Measurements from ENCODE around the gene SLC16A3. TPM values are rescaled to one million over a fixed set of nuclear protein-coding genes. Genes with fewer than 3 reads are reported as not detected.

The SLC16A3 gene
- total and polyA plus RNA-seq, 2 donors from 2014 or later = 28.8 to 85.7 TPM

DNA sequence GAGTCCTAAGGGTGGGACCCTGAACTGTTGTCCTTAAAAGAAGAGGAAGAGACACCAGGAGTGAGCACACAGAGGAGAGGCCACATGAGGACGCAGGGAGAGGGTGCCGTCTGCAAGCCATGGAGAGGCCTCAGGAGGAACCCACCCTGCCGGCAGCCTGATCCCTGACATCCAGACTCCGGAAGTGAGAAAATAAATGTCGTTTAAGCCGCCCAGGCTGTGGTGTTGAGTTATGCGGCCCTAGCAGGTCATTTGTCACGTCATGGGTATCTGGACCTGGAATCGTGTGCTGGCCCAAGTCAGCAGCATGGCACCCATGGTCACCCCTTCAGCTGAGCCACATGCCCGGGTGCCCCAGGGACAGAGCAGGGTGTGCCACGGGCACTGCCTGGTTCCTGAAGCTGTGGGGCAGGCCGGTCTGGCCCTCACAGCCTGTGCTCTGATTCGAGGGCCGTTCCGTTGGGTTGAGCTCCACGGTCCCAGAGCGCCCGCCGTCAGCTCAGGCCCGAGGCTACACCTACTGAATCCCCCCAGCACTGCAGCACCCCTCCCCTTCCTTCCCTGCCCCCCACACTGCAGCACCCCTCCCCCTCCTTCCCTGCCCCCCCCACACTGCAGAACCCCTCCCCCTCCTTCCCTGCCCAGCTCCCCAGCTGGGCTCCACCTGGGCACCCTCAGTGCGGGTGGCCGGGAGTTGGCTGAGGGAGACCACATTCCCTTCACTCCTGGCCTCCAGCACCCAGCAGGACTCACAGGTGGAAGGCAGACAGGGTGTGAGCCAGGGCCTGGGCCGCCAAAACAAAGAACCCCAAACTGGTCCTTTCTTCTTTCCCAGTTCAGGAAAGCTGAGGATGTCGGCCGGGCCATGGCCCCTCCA lies 13.5 kb upstream of the SLC16A3 start:
- FAIRE-seq = no peak
- peak in 2 of 5 donors; percentile 72 to 76 for DNase-seq
- H3K9me3 ChIP-seq (ENCODE audit: control insufficient read depth in 2 of 3, insufficient read depth in 1 of 3, low read length in 3 of 3) = no peaks in the 10 kb centered on the region
- TF ChIP-seq, protein P1, sequence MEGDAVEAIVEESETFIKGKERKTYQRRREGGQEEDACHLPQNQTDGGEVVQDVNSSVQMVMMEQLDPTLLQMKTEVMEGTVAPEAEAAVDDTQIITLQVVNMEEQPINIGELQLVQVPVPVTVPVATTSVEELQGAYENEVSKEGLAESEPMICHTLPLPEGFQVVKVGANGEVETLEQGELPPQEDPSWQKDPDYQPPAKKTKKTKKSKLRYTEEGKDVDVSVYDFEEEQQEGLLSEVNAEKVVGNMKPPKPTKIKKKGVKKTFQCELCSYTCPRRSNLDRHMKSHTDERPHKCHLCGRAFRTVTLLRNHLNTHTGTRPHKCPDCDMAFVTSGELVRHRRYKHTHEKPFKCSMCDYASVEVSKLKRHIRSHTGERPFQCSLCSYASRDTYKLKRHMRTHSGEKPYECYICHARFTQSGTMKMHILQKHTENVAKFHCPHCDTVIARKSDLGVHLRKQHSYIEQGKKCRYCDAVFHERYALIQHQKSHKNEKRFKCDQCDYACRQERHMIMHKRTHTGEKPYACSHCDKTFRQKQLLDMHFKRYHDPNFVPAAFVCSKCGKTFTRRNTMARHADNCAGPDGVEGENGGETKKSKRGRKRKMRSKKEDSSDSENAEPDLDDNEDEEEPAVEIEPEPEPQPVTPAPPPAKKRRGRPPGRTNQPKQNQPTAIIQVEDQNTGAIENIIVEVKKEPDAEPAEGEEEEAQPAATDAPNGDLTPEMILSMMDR (IDR thresholded peaks at IDR 0.05; ENCODE audit: borderline replicate concordance, extremely low read depth, insufficient read depth) = no peak
- H3K27me3 ChIP-seq (ENCODE audit: control insufficient read depth, insufficient read depth, low read length) = no peaks in the 10 kb centered on the region
- H3K4me3 ChIP-seq (ENCODE audit: low read length in 3 of 3) = no peak overlapping the region
- no peak overlapping the region for H3K9ac ChIP-seq (ENCODE audit: low read length in 3 of 3)
- peak overlapping the region; percentile 90 to 94 for H3K27ac ChIP-seq (ENCODE audit: low read depth in 2 of 2, low read length in 2 of 2)
- no peaks in the 10 kb centered on the region for H3K36me3 ChIP-seq (ENCODE audit: control insufficient read depth in 2 of 3, insufficient read depth in 3 of 3, low read length in 3 of 3)
- intact Hi-C loops (cut with DNase I) = no loop called here
- H3K4me1 ChIP-seq (ENCODE audit: control insufficient read depth in 2 of 3, insufficient read depth in 2 of 3, low read depth in 1 of 3, low read length in 3 of 3) = peaks cover 0 to 31% (median 5%) of the 10 kb centered on the region in 3 donors

DNA sequence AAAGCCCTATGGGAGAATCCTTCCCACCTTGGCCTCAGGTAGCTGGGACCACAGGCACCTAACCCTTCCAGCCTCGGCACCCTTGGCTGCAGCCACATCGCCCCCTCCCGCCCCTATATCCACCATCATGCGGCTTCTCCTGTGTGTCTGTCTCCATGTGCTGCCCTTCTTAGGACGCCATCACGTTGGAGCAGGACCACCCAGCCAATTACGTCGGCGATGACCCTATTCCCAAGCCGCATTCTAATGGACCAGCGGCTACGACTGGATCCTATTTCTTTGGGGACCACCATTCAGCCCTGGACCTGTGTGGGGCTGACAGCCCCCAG lies 12.9 kb upstream of the SLC16A3 start:
- intact Hi-C loops (cut with DNase I) = no loop called here
- DNase-seq (peak in 1 of 5 donors; percentile 49), FAIRE-seq (no peak)
- H3K4me1 ChIP-seq (ENCODE audit: control insufficient read depth in 2 of 3, insufficient read depth in 2 of 3, low read depth in 1 of 3, low read length in 3 of 3) = peaks cover 0 to 31% (median 5%) of the 10 kb centered on the region in 3 donors
- H3K27me3 ChIP-seq (ENCODE audit: control insufficient read depth, insufficient read depth, low read length) = no peaks in the 10 kb centered on the region
- H3K27ac ChIP-seq (ENCODE audit: low read depth in 2 of 2, low read length in 2 of 2) = peak overlapping the region; percentile 90 to 94
- no peak overlapping the region for H3K4me3 ChIP-seq (ENCODE audit: low read length in 3 of 3)
- no peak overlapping the region for H3K9ac ChIP-seq (ENCODE audit: low read length in 3 of 3)
- TF ChIP-seq, protein P1 (IDR thresholded peaks at IDR 0.05; ENCODE audit: borderline replicate concordance, extremely low read depth, insufficient read depth) = no peak
- H3K36me3 ChIP-seq (ENCODE audit: control insufficient read depth in 2 of 3, insufficient read depth in 3 of 3, low read length in 3 of 3) = no peaks in the 10 kb centered on the region
- no peaks in the 10 kb centered on the region for H3K9me3 ChIP-seq (ENCODE audit: control insufficient read depth in 2 of 3, insufficient read depth in 1 of 3, low read length in 3 of 3)

DNA sequence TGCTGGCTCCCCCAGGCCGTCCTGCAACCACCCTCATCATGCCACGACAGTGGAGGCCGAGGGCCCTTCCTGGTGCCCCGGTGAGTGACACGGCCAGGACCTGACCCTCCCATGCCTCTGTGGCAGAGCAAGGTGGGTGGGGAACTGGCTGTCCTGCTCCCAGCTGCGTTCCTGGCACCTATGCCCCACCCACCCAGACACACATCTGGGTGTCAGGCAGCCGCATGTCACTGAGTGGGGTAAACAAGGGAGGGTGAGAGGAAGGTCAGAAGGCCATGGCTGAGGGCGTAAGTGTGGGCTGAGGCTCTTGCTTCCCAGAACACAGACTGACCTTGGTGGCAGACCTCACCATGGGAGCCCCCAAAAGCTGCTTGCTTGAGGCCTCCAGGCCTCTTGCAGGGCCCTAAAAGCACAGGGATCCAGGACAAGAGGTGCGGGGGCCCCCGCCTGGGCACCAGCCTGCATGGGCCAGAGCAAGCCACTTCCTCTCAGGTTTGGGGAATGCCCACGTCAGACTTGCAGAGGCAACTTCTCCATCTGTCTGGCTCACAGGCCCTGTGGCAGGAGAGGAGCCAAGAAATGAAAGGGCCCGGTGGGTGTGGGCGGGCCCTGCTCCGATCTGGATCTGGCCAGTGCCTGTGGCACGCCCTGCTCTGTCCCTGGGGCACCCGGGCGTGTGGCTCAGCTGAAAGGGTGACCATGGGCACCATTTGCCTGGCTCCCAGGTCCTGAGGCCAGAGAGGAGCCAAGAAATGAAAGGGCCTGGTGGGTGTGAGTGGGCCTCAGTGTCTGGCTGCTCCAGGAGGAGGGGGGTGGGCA lies 12.3 kb upstream of the SLC16A3 start:
- no peak for FAIRE-seq
- H3K4me1 ChIP-seq (ENCODE audit: control insufficient read depth in 2 of 3, insufficient read depth in 2 of 3, low read depth in 1 of 3, low read length in 3 of 3) = peaks cover 0 to 29% (median 5%) of the 10 kb centered on the region in 3 donors
- TF ChIP-seq, protein P1 (IDR thresholded peaks at IDR 0.05; ENCODE audit: borderline replicate concordance, extremely low read depth, insufficient read depth) = no peak
- no peaks in the 10 kb centered on the region for H3K36me3 ChIP-seq (ENCODE audit: control insufficient read depth in 2 of 3, insufficient read depth in 3 of 3, low read length in 3 of 3)
- H3K27me3 ChIP-seq (ENCODE audit: control insufficient read depth, insufficient read depth, low read length) = no peaks in the 10 kb centered on the region
- intact Hi-C loops (cut with DNase I) = no loop called here
- H3K9me3 ChIP-seq (ENCODE audit: control insufficient read depth in 2 of 3, insufficient read depth in 1 of 3, low read length in 3 of 3) = no peaks in the 10 kb centered on the region
- H3K27ac ChIP-seq (ENCODE audit: low read depth in 2 of 2, low read length in 2 of 2) = peak overlapping the region; percentile 90 to 94
- no peak overlapping the region for H3K4me3 ChIP-seq (ENCODE audit: low read length in 3 of 3)
- peak in 3 of 5 donors; percentile 36 to 96 (median 53) for DNase-seq
- no peak overlapping the region for H3K9ac ChIP-seq (ENCODE audit: low read length in 3 of 3)

Measured in kidney (tissue), 14 donors.